Left ventricle myocardium superior (tissue), 1 donor: Measurements from ENCODE around the gene FAM20C. TPM values are rescaled to one million over a fixed set of nuclear protein-coding genes. Genes with fewer than 3 reads are reported as not detected.

Source experiments
- ATAC-seq: fragments of 200-7000 bp; cut with Tn5 transposase; one replicate; pipeline ENCODE4 v1.9.1; 2020; ENCODE audit warnings: mild to moderate bottlenecking, moderate library complexity
- DNase-seq: peaks from one replicate; pipeline ENCODE4 v3.0.0-alpha.2; 2020
- intact Hi-C: fragments of 100-400 bp; cut with micrococcal nuclease; formaldehyde crosslinking; loops from one replicate; pipeline ENCODE4 v1.11.0; 2022
- total RNA-seq: library from RNA; stranded (reverse); fragmentation: NEBNext Ultra II Directional; extraction: Animal tissue kit (Norgen Biotek cat#: 25700); gene quantifications from one replicate; pipeline ENCODE4 v1.2.1, GENCODE V29; 2021
- donor health status: DM: no; HTN: yes; CAD: no; lungs with severe emphysema.

FAM20C gene
- total RNA-seq, 1 donor from 2014 or later: 23.8 TPM

DNA sequence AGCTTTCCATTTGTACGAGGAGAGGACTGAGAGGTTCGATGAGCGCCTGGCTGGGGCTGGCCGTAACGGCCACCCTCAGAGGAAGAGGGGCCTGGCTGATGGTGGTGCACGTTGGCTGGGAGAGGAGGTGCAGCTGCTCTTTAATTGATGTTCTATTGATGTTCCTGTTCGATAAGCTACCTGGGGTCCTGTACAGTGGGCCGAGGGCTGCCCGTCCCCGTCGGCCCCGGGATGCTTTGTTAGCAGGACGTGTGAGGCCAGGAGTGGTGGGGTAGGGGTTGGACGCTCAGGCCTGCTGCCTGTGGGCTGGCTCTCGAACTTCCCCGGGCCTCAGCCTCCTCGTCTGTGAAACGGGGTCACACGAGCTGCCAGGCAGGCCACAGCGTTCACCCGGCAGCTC lies 25.4 kb downstream of the FAM20C start:
- ATAC-seq (no peak), DNase-seq (no peak)
- intact Hi-C loops: no loop called here

DNA sequence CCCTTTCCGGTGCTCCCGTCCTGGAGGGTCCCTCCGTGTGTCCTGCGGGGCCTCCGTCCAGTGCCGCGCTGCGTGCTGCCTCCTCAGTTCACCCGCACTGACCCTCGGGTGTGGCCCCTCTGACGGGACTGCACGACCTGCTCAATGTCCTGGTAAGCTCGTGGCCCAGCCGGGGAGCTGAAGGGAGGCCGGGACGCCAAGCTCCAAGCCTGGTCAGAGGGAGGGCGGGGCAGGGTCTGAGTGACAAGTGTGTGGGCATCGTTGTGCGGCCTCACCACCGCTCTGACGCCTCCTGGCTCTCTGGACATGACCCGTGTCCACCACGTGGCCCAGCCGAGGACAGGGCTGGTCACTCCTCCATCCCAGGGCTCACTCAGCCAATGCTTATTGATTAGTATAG lies 25.9 kb downstream of the FAM20C start:
- ATAC-seq: no peak
- intact Hi-C loops: no loop called here

DNA sequence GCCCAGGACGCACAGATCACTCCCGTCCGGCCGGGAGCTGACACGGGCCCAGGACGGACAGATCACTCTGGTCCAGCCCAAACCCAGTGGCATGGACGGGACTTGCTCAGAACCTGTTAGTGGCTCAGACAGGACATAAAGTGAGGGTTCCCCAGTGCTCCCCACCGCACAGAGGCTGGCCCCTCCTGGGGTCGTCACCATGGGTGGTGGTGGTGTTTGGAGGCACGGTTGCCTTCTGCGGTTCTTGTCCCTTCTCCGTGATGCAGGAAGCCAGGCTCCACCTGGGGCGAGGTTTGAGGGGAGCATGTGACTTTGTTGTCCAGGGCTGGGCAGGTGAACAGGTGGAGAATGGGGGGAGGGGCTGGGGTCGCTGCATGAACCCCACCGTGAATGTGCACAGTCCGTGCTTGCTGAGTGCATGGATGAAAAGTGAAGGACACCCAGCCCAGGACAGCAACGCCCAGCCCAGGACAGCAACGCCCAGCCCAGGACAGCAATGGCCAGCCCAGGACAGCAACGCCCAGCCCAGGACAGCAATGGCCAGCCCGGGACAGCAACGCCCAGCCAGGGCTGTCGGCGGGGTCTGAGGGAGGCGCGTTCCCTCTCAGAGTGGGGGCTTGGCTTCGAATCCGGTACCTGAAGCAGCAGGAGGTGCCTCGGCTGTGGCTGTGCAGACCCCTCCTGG lies 26.7 kb downstream of the FAM20C start:
- intact Hi-C loops: no loop called here
- ATAC-seq (no peak), DNase-seq (no peak)

More for the DNA sequence above, 25.9 kb downstream of the FAM20C start:
- DNase-seq: no peak

DNA sequence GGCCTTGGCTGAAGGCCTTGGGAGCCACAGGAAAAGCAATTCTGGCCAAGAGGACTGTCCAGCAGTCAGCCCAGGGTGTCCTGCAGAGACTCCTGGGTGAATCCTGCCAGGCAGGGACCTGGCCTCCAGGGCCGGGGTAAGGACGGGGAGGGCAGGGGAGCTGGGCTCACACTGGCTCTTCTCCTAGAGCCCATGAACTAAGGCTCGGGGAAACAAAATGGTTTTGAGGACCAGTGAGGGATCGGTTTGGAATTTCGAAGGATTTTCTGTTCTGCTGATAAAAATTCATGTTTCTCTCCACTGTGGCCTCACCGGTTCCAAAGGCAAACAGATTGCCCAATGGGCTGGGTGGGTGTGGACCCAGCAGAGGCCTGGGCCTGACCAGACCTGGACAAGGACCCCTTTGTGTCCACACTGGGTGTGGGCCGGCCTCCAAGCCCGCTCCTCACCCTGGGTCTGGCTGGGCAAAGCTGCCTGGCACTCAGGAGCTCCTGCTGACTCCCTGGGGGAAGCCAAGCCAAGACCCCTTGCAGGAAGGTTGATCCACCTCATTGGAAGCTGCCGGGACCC lies 27.3 kb downstream of the FAM20C start:
- no peak for DNase-seq
- peak; percentile 28 for ATAC-seq

DNA sequence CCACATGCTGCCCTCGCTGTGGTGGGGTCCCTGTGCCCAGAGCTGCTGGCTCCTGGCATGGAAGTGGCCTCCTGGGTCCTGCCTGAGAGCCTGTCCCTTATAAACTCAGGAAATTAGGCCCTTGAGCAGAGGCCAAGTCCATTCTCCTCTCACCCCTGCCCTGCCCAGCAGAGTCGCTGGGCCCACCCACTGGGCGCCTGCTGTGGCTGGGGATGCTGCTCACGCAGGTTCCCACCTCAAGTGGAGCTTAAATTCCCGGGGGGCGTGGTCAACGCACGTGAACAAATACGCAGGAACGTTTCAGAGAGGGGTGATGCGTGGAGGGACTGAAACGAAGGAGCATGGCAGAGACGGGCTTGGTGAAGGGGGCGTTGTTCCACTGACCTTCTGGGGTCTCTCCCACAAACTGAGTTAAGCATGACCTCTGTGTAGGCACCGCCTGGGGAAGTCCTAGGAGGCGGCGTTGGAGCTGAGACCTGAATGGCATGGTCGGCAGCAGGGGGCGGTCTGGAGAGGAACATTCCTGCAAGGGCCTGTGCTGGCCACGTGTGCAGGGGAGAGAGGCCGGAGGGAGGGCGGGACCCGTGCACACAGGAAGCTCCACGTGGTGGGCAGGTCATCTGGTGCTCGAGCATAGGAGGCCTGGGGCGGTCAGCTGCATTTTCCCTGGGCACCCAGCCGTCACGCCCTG lies 27.9 kb downstream of the FAM20C start:
- ATAC-seq (no peak), DNase-seq (no peak)
- intact Hi-C loops: no loop called here

More for the DNA sequence above, 27.3 kb downstream of the FAM20C start:
- intact Hi-C loops: no loop called here

DNA sequence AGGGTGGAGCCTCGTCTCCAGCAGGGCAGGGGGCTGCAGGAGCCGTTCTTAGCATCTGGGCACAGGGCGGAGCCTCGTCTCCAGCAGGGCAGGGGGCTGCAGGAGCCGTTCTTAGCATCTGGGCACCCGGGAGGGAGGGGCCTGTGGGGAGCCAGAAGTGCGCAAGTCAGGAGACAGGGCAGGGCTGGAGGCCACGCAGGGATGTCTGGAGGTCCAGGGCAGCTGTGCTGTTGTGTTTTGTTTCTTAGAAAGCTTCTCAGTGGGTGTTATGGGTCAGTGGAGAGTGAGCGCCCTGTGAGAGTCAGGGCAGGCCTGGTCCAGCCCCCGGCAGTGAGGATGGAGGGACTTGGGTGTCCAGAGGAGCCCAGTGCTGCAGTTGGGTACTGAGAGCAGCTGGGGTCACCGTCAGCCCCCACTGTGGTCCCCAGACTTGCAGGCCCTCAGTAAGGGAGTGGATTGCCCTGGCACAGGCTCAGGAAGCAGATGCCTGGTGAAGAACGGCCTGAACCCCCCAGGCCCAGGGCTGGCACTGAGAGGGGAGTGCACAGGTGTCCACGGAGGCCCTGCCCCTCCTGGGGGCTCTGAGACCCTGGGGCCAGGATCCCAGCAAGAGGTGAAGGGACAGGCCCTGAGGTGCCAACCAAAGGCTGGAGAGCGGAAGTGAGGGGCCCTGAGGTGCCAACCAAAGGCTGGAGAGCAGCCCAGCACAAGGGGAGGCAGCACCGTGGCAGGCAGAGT lies 29.8 kb downstream of the FAM20C start:
- intact Hi-C loops: no loop called here
- DNase-seq (no peak), ATAC-seq (no peak)

DNA sequence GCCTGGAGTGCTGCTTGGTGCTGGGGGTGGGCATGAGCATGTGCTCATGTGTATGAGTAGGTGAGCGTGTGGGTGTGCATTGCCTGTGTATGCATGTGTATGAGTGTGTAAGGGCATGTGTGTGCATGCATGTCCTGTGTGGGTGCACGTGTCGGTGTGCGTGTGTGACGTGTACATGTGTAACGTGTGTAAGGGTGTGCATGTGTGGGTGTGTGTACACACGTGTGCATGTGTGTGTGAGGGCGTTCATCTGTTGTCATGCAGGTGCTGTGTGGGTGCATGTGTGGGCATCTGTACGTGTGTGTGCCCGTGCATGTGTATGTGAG lies 30.3 kb downstream of the FAM20C start:
- no peak for ATAC-seq
- intact Hi-C loops: no loop called here

DNA sequence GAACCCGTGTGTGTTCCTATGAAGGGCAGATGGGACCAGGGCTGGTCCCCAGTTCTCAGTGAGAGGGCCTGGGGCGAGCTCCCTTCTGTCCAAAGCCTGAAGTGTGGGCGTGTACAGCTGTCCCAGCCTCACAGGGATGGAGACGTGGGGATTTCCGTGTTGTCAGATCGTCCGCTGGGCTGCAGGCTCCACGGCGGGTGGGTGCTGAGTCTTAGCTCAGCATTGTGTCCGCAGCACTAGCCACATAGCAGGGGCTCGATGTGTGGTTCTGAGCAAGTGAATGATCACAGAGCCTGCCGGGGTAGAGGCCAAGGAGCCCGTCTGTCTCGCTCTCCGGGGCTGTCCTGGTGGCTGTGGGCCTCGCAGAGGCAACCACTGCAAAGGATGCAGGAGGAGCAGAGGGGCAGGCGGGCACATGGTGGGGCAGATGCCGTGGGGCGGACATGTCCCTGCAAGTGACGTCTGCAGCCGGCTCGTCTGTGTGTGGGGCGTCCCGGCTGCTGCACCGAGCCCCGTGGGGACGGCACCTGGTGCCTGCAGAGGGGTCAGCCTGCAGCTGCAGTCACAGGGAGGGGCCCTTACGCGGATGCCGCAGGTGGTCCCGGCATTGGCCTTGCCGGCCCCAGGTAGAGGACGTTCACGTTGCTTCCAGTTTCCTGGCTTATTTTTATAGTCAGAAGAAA lies 30.9 kb downstream of the FAM20C start:
- ATAC-seq: no peak
- no peak for DNase-seq
- intact Hi-C loops: no loop called here

More for the DNA sequence above, 30.3 kb downstream of the FAM20C start:
- no peak for DNase-seq

DNA sequence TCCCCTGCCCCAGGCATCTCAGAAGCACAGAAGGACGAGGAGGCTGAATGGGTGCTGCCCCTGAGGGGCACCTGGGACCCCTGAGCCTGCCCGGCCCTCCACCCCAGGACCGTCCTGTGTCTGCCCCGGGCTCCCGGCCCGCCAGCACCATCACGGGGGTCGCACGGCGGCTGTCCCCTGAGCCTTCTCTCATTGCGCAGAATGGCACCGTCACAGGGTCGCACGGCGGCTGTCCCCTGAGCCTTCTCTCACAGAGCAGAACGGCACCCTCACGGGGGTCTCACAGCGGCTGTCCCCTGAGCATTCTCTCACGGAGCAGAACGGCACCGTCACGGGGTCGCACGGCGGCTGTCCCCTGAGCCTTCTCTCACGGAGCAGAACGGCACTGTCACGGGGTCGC lies 31.5 kb downstream of the FAM20C start:
- DNase-seq: no peak
- no peak for ATAC-seq
- intact Hi-C loops: no loop called here

DNA sequence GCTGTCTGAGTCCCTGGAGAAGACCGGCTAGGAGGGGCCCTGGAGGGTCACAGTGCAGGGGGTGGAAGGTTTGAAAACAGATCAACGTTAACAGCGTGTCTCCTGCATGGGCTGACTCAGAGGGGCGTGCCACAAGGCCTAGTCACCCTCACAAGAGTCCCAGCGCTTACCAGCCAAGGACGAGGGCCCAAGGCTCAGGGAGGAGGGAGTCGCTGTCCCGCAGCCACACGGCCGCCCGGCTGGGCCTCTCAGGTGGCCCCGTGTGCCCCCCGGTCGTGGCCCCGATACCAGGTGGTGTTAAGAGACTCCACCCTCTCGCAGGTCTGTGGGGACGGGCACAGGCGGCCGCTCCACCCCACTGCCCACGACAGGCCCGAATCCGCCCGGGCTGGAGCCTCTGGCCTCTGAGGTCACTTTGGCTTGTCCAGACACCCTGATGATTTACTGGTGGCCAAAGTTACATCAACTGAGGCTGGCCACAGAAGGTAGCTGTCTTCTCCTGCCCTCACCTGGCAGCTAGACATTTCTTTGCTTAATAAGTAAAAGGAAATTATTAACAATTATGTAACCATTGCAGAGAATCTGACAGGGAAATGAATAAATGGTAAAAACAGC lies 34.0 kb downstream of the FAM20C start:
- intact Hi-C loops: no loop called here
- no peak for ATAC-seq
- DNase-seq: no peak

DNA sequence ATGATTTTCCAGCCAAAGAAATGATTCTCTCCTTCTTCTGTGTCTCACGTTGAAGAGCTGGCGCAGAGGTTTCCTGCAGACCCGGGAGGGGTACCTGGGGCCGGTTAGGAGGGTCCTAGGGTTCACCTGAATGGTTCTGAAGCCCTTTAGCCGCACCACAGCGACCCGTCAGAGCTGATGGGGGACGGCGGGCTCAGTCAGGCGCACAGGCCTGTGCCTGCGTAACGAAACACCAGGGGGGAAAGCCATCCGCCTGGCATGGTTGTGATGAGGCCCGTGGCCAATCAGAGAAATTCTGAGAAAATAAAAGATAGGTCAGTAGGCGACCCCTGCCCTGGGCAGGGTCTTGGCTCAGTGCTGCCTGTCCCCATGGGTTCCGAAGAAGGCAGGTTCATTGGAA lies 35.6 kb downstream of the FAM20C start:
- no peak for DNase-seq
- intact Hi-C loops: no loop called here
- ATAC-seq: no peak

DNA sequence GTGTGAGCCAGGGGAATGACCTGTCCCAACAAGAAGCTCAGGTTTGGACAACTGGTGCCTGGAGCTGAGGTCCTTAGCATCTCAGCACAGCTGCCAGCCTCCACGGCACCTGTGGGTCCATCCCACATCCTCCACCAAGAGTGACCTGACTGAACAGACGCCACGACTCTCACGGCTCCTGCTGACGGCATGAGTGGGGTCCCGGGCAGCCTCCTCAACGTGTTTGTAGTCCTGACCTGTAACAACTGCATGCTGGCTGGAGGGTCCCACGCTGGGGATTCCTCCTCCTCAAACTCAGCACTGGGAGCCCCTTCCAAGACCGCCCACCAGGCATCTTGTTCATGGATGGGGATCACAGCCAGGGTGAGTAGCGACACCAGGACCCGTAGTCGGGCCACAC lies 36.2 kb downstream of the FAM20C start:
- intact Hi-C loops: no loop called here
- ATAC-seq (no peak), DNase-seq (no peak)

DNA sequence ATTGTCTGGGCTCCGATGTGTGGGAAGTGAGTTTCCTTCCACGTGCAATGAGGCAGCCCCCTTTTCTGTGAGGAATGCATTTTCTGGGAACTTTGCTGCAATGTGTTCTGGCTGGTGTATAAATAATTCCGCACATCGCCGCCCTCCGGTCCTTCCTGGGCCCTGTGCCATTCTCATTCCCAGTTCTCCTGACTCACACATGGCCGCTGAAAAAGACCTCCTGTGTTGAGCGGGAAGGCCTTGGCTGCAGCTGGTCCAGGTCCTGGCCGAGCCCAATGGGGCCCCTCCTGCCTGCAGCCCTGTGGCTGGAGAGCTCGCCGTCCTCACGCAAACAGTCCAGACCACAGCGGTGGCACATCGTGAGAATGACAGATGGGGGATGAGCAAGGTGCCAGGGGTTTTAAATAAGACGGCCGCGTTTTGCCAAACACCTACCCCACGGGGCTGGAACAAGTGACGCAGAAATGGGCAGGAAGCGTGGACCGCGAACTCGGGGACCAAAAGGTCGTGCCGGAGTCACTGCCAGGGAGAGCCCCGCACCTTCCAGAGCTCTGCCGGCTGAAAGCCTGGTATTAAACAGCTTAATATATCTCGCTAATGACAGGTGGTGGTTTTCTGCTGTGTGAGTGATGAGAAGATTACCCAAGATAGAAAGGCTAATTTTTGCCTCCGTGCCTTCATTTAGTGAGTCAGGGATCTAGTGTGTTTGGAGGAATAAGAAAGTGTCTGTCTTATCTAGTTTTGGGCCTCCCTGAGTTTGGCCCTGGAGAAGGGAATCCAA lies 37.0 kb downstream of the FAM20C start:
- intact Hi-C loops: no loop called here
- ATAC-seq (peak; percentile 78), DNase-seq (peak; percentile 80)

DNA sequence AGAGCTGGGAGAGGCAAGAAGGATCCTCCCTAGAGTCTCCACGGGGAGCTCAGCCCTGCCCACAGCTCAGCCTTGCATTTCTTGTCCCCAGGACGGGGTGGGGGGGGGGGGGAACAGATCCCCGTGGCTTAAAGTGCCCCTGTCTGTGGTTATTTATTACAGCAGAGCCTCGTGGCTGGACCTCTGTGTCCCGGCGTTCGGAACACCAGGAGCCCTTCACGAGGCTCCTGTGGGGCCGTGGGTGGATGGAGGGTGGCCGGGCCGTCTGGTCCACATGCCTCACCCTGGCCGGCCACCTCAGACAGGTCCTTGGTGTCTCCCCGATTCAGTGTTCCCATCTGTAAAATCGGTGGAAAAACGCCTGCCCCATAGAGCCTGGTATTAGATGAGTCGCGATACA lies 37.9 kb downstream of the FAM20C start:
- ATAC-seq: no peak

DNA sequence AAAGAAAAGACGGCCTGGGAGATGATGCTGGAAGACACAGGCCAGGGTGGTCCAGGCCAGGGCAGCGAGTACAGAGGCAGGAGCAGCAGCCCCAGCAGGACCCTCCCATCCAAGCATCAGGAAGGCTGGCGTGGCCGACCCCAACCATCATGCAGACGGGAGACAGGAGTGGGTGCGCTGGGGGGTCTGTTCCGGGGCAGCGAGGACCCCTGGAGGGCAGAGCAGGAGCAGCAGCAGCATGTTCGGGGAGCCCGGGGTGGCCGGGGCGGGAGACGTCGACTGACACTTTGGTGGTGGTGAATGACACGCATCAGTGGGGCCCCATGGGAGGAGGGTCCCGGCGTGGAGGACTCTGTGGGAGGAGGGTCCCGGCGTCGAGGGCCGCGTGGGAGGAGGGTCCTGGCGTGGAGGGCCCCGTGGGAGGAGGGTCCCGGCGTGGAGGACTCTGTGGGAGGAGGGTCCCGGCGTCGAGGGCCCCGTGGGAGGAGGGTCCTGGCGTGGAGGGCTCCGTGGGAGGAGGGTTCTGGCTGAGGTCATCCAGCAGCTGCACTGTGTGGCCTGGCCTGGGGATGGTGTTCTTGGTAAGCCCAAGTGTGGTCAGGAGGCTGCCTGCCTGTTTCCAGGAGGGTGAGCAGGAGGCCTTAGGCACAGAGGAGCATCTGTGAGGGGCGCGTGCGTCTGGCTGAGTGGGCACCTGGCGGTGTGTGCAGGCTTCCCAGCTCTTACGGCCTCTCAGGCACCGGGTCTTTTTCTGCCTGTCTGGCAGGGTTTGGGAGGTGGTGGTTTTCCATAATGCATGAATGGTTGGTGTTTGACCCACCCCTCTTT lies 38.9 kb downstream of the FAM20C start:
- no peak for ATAC-seq
- intact Hi-C loops: no loop called here

More for the DNA sequence above, 37.9 kb downstream of the FAM20C start:
- DNase-seq: no peak
- intact Hi-C loops: no loop called here

DNA sequence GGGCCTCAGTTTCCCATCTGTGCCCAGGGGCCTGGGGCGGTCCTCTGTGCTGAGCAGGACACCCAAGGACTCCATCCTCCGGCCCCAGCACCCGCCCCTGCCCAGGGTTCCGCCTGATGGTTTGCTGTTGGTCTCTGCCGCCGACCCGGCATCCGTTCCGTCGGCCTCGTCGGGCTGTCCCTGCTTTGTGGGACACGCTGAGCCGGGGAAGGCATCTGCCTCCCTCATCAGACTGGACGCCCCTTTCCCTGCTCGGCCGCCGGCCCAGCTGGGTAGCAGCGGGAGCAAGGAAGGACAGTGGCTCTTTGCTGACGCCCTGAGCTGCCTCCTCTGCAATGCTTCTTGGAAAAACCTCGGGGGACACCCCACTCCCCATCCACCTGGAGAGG lies 39.5 kb downstream of the FAM20C start:
- no peak for DNase-seq
- intact Hi-C loops: no loop called here

More for the DNA sequence above, 38.9 kb downstream of the FAM20C start:
- DNase-seq: no peak

DNA sequence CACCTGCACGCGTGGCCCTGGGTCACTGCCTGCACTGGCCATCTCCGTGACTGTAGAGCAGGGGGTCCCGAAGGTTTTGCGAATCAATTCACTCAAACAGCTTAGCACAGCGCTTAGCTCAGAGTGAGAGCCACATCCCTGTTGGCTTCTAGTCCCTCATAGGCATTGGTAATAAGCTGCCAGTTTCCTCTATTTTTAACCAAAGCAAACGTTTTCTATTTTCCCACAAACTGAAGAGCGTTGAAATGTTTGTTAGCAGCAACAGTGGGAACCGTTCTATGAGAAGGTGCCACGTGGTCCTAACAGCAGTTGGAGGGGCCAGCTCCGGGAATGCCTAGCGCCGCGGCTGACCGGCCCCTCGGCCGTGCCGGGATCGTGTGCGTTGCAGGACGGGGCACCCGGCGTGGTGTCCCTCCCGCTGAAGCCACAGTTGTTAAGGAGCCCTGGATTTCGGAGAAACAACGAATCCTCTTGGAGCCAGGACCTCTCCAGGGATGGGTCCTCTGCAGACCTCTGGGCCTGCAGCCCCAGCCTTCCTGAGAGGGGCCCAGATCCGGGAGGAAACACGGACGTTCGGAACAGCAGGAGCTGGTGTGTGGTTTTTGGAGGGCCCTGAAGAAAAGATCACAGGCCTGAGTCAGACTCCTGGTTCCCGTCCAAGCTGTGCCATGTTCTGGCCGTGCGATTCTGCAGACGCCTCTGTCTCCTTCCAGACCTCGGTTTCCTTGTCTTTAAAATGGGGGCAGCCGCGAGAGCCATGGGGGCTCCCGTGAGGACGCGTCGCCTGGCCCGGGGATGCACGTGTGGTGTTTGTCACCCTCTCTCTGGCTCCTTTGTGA lies 40.3 kb downstream of the FAM20C start:
- ATAC-seq: no peak
- intact Hi-C loops: no loop called here

More for the DNA sequence above, 39.5 kb downstream of the FAM20C start:
- ATAC-seq: no peak

More for the DNA sequence above, 40.3 kb downstream of the FAM20C start:
- no peak for DNase-seq
